ENCODE data around the gene SP100.
"Not testable (repeated sequence)": the region's sequence is repeated elsewhere in the genome, so short reads cannot be mapped to it uniquely, and the experiment has no call there.

Gene SP100

DNA sequence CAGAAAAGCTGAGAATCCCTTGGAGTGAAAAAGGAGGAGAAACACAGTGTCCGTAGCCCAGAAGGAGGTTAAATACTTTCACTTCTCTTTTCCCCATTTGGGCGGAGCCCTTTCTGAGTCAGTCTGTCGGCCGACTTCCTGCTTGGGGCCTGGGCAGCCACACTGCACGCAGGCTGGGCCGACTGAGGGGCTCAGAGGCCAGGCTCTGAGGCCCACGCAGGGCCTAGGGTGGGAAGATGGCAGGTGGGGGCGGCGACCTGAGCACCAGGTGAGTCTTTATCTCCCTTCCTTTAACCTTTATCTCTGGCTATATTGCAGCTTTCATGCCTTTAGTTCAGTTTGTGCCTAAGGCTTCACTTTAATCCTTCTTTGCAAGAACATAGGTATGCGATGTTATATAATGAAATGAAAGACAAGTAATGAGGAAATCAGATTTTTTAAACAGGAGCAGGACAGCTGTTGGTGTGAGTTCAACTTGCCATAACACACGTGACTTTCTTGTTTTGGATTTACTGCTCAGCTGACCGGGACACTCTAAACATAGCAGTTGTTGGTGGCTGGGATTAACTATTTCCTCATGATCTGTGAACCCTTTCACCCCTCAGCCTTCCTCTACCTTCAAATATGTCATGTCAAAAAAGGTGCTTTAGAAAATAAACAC, at the start of gene SP100:
TSS of gene SP100 (plus strand) at position 141 of the 661 bp plus-strand sequence. CDS start at position 237, 96 bp downstream.
- peak; percentile 82 for DNase-seq

GRCh38 chr2:230382108-230382507, 33.9 kb upstream of the SP100 start:
- no peak for DNase-seq

DNA sequence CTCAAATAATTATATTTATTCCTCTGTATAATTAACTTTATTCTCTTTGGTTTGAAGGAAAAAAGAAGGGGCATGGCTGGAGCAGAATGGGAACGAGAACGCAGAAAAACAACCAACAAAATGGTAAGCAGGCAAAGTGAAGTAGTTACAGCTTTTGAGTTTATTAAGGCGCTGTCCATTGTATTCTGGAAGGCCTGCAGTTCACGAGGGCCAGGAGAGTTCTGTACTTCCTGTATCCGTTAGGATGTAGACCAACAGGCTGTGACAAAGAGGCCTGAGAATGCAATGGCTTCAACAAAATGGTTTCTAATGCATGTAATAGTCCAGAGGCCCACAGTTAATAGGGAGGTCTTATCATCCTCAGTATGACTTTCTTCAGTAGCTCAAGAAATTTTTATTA, 32.5 kb upstream of the SP100 start:
- no peak for DNase-seq

- DNase-seq = no peak
Measured at GRCh38 chr2:230384986-230385385, 31.0 kb upstream of the SP100 start.

DNA sequence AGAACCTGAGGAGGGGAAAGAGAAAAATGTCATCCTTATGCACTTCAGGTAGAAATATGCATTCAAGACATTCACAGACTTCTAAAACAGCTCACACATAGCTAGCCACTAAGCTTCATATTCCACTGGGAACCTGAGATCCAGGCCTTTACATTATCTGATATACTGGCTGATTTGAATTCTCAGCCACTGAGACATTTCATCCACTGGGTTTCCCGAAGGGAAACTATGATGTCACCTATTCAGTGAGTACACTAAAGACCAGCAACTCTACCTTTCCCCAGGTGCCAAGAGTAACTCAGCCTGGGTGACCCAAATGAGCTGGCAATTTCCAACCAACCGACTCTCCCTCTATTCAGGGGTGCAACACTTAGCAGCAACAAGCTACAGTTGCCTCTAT, 21.7 kb upstream of the SP100 start:
- no peak for DNase-seq

- DNase-seq = not testable (repeated sequence)
Measured at GRCh38 chr2:230398698-230399097, 17.3 kb upstream of the SP100 start.

GRCh38 chr2:230400041-230400440, 16.0 kb upstream of the SP100 start:
- DNase-seq = no peak

DNA sequence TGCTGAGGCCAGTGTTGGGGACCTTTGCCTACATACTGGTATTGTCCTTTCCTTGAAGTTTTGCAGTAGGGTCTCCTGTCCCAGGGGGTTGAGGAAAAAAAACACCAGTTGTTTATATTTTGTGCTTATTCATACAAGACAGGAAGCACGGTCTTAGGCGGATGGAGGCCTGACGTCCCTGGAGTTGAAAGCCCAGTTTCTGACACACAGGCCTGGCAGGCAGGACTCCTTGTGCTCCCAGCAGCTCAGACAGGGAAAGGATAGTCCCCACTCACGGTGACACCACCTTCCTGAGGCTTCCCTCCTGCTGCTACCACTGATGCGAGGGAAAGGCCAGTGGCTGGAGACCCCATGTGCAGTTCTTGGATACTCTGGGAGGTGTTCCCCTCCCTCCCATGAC, 15.5 kb upstream of the SP100 start:
- no peak for DNase-seq

GRCh38 chr2:230401026-230401425, 15.0 kb upstream of the SP100 start:
- not testable (repeated sequence) for DNase-seq

DNA sequence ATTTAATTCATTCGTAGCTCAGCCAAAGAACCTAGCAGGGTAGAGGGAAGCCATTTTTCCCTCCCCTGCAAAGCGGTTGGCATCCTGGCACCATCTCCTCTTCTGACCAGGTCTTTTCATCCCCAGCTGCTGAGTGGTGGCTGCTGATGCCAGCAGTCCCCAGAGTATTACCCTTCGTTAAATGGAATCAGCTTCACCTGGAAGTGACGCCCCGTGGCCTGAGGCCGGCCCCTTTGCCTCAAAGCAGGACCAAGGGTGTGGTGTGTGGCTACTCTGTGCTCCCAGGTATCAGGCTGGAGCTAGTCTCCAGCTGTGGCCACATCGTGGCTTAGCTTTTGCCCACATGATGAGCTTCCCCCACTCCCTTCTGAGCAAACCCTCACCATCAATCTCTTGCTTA, 12.3 kb upstream of the SP100 start:
- no peak for DNase-seq

DNA sequence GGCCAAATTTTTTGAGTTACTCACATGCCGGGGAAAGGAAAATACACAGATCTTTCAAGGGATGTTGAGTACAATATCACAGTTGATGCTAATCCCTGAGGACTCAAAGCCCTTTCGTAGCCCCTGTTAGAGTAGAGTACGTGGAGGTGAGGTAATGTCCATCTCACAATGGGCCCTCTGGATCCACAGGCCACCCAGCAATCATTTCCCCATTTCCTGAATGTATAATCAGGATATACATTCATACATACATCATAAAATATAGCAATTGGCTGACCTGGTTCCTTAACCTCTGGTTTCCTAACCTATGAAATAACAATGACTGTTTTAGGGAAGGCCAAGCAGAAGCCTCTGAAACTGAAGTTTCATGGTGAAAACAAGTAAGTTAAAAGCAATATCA, 10.2 kb upstream of the SP100 start:
- DNase-seq = no peak

GRCh38 chr2:230408244-230408842, 7.7 kb upstream of the SP100 start:
- DNase-seq = no peak

- DNase-seq = not testable (repeated sequence)
Measured at GRCh38 chr2:230409316-230409715, 6.7 kb upstream of the SP100 start.

- DNase-seq = no peak
Measured at GRCh38 chr2:230410263-230410662, 5.7 kb upstream of the SP100 start.

DNA sequence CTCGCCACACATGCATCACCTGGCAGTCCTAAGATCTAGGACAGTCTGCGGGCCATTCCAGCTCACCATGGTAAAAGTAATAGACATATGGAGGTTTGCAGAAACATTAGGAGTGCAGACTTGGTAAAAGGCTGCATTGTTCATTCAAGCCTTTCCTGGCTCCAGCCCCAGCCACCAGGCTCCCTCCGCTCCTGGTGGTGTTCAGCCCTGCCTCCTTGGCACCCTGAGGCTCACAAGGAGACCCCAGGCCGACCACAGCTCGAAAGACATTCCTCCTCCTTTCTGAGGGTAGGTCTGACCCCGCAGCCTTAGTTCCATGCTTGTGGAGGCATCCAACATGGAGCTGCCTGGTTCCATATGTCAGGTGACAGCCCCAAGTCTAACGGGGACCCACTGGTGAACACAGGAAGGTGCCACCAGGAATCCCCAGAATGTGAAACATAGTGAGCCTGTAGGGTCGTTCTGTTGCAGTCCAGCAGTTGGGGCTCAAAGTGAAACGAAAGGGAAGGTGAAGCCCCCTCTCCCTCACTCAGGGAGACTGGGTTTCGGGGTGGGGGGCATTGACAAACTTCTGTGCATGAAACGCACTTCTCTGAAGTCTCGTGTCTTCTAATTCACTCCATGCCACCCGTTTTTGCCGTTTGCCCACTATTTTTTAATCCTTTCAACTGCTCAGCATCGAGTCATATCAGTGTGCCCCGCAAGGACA, 5.0 kb upstream of the SP100 start:
- peak; percentile 23 for DNase-seq

- DNase-seq = peak; percentile 75
Measured at GRCh38 chr2:230411570-230412370, 4.2 kb upstream of the SP100 start.

DNA sequence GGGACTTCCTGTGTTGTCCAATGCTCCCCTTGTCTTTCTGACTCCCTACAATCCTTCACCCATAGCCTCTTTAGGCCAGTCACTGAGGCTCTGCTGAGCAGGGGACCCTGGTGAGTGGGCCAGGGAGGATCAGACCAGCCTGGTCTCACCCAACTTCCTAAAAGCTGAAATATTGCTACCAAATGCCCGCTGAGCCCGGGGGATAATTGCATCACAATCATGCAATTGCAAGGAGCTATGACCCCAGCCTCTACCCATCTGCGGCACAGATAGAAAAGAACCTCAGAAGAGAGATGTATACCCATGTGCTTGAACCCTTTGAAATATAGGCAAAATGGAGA, 3.7 kb upstream of the SP100 start:
- DNase-seq = no peak

DNA sequence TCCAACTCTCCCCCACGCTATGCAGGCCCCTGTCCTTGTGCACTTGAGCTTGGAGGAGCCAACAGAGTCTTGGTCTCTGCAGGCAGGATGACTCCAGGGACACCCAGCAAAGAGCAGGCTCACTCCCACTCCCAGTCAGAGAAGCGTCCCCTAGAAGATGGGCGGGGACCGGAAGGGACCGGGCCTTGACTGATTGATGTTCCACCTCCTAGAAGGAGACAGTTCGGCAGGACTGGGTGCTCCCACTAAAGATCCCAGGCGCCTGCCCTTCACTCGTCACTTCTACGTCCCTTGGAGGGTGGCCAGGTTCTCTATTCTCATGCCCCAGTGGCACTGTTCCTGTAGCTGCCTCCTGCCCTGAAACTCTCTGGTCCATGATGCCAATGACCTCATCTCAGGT, 3.2 kb upstream of the SP100 start:
- no peak for DNase-seq

DNA sequence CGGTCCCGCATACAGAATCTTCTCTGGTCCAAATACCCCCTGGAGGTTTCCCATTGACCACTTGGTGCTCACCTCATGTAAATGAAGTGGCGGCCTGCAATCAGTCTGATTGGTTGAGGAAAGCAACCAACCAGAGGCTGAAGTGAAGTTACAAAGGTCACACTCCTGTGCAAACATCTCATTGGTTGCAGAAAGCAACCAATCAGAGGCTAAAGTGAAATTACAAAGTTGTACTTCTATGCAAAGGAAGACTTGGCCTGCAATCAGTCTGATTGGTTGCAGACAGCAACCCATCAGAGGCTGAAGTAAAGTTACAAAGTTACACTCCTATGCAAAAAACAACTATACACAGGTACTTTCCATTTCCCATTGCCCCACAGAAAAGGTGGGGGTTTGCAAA, 2.5 kb upstream of the SP100 start:
- DNase-seq = no peak

GRCh38 chr2:230414302-230414701, 1.7 kb upstream of the SP100 start:
- DNase-seq = no peak

- no peak for DNase-seq
Measured at GRCh38 chr2:230417436-230417835, 1.4 kb downstream of the SP100 start.

GRCh38 chr2:230418341-230419016, 2.5 kb downstream of the SP100 start:
- no peak for DNase-seq

DNA sequence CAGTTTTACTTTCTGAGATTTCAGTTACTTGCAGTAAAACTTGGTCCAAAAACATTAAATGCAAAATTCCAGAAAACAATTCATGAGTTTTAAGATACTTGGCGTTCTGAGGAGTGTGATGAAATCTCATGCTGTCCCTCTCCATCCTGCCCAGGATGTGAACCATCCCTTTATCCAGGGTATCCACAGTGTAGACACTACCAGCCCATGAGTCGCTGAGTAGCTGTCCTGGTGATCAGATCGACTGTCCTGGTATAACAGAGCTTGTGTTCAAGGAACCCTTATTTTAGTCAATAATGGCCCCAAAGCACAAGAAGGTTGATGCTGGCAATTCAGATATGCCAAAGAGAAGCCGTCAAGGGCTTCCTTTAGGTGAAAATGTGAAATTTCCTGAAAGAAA, 3.2 kb downstream of the SP100 start:
- DNase-seq = no peak
